SKM-1 treated with dmso at 0.1 percent for 144 hours (cell line): ENCODE measurements around the gene PDLIM5.
"Not testable (repeated sequence)": the region's sequence is repeated elsewhere in the genome, so short reads cannot be mapped to it uniquely, and the experiment has no call there.

Experiments
- DNase-seq: peaks from one replicate; lab custom pipeline; 2025; ENCODE audit not compliant: unreplicated experiment; lab: John Stamatoyannopoulos, UW

Gene PDLIM5

GRCh38 chr4:94583914-94584641 lies 132.3 kb downstream of the PDLIM5 start:
- no peak for DNase-seq

- no peak for DNase-seq
Measured at GRCh38 chr4:94588896-94589693, 137.4 kb downstream of the PDLIM5 start.

GRCh38 chr4:94590493-94590892 lies 138.8 kb downstream of the PDLIM5 start:
- no peak for DNase-seq

GRCh38 chr4:94591289-94591688 lies 139.5 kb downstream of the PDLIM5 start:
- DNase-seq: no peak

- no peak for DNase-seq
Measured at GRCh38 chr4:94595013-94595412, 143.3 kb downstream of the PDLIM5 start.

GRCh38 chr4:94595880-94596483 lies 144.2 kb downstream of the PDLIM5 start:
- peak; percentile 32 for DNase-seq

GRCh38 chr4:94598758-94599157 lies 147.0 kb downstream of the PDLIM5 start:
- DNase-seq: no peak

- DNase-seq: no peak
Measured at GRCh38 chr4:94603170-94603747, 151.5 kb downstream of the PDLIM5 start.

GRCh38 chr4:94605241-94605805 lies 153.6 kb downstream of the PDLIM5 start:
- DNase-seq: no peak

GRCh38 chr4:94610145-94610544 lies 158.4 kb downstream of the PDLIM5 start:
- no peak for DNase-seq

- no peak for DNase-seq
Measured at GRCh38 chr4:94613248-94613647, 161.5 kb downstream of the PDLIM5 start.

- DNase-seq: no peak
Measured at GRCh38 chr4:94615451-94615850, 163.7 kb downstream of the PDLIM5 start.

- DNase-seq: peak; percentile 49
Measured at GRCh38 chr4:94621491-94622080, 169.8 kb downstream of the PDLIM5 start.

GRCh38 chr4:94623126-94623911 lies 171.6 kb downstream of the PDLIM5 start:
- no peak for DNase-seq

GRCh38 chr4:94626942-94627341 lies 175.2 kb downstream of the PDLIM5 start:
- DNase-seq: no peak

GRCh38 chr4:94629058-94629457 lies 177.3 kb downstream of the PDLIM5 start:
- DNase-seq: not testable (repeated sequence)

GRCh38 chr4:94629837-94630236 lies 178.1 kb downstream of the PDLIM5 start:
- no peak for DNase-seq

GRCh38 chr4:94634271-94634670 lies 182.5 kb downstream of the PDLIM5 start:
- DNase-seq: no peak

GRCh38 chr4:94635177-94635576 lies 183.4 kb downstream of the PDLIM5 start:
- DNase-seq: no peak

- DNase-seq: no peak
Measured at GRCh38 chr4:94636004-94636403, 184.3 kb downstream of the PDLIM5 start.
